ENCODE measurements around the gene TMEM238. TPM values are rescaled to one million over a fixed set of nuclear protein-coding genes. Genes with fewer than 3 reads are reported as not detected.
A peak's percentile ranks its signal among the peaks of the same experiment; 100 is the strongest.

Gene TMEM238
- total and polyA plus RNA-seq, 9 of the 15 experiments (the other 6 are each of a cell fraction or from before 2014, with no cell fraction given), result 0.18 to 5.1 (median 1.3) TPM; not detected in 4

DNA sequence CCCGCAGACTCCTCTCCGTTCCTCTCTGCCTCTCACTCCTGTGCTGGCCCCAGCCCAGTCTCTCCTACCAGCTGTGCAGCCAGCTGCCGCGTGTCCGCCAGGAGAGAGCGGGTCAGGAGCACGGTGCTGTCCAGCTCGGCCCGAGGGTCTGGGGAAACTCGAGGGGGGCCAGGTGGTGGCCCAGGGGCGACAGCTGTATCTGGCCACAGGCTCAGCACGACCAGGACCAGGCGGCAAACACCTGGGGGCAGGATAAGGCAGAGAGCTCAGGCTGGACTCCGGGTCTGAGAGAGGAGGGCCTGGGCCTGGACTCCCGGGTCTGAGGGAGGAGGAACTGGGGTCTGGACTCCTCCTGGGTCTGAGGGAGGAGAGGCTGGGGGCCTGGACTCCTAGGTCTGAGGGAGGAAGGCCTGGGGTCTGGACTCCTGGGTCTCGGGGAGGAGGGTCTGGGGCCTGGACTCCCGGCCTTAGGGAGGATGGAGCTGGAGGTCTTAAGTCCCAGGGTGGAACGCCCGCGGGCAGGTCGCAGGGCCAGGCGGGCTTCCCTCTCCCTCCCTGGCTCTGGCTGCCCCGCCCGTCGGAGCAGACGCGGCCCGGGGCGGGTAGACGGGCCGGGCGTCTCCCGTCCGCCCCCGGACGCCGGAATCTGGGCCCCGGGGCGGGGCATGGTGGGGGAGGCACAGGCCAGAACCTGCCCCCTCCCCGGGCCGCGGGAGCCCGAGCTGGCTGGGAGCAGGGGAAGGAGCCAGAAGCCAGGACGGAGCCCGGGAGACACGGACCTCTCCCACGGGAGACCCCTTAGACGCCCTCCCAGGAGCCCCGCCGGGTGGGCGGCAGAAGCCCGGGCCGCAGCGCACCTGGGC is 15.2 kb downstream of the TMEM238 start (continued):
- TF ChIP-seq TEAD4 (IDR thresholded peaks at IDR 0.05; ENCODE audit: low read length) (peak; percentile 35; the same call in 1 of the 2 replicates), TEAD4 (CRISPR knock-in tag; IDR thresholded peaks at IDR 0.05; ENCODE audit: borderline replicate concordance) (no peak), TRIM25 (IDR thresholded peaks at IDR 0.05; ENCODE audit: borderline replicate concordance) (no peak), KLF13 (tag; IDR thresholded peaks at IDR 0.05; ENCODE audit: borderline replicate concordance, low read depth) (no peak), GTF2F1 (IDR thresholded peaks at IDR 0.05; ENCODE audit: low read depth, low read length) (no peak), NRF1 (conservative IDR thresholded peaks at IDR 0.05 in 1 of 2, IDR thresholded peaks at IDR 0.05 in 1 of 2) (0 out of 4 replicates have a peak, but pooled peaks of 1 of the 2 experiments have one; percentile 17), STAT5A (IDR thresholded peaks at IDR 0.05; ENCODE audit: borderline replicate concordance, low read length) (no peak), ZBTB7A (IDR thresholded peaks at IDR 0.05; ENCODE audit: borderline replicate concordance, control insufficient read depth, low read depth, low read length) (peak; percentile 74), CHD4 (IDR thresholded peaks at IDR 0.05; ENCODE audit: insufficient read depth, insufficient replicate concordance, low read depth, low read length, poor library complexity, severe bottlenecking) (no peak), RBM34 (IDR thresholded peaks at IDR 0.05; ENCODE audit: borderline replicate concordance, insufficient read depth, low read length) (no peak), NCOA1 (IDR thresholded peaks at IDR 0.05; ENCODE audit: low read depth) (no peak), ZNF408 (CRISPR knock-in tag; IDR thresholded peaks at IDR 0.05; ENCODE audit: low read depth) (no peak), RFX7 (CRISPR knock-in tag; IDR thresholded peaks at IDR 0.05) (no peak), GABPA (tag; conservative IDR thresholded peaks at IDR 0.05; ENCODE audit: low read depth) (no peak), NEUROD1 (IDR thresholded peaks at IDR 0.05; ENCODE audit: borderline replicate concordance, low read depth, low read length, partially characterized antibody) (peak; percentile 29), DNMT1 (IDR thresholded peaks at IDR 0.05) (no peak), SMAD3 (CRISPR knock-in tag; conservative IDR thresholded peaks at IDR 0.05) (no peak), ZNF445 (CRISPR knock-in tag; IDR thresholded peaks at IDR 0.05; ENCODE audit: low read depth) (no peak), MTA1 (IDR thresholded peaks at IDR 0.05; ENCODE audit: borderline replicate concordance) (no peak), U2AF2 (optimal IDR thresholded peaks at IDR 0.05; ENCODE audit: low read depth, low read length) (no peak), CBFB (CRISPR knock-in tag; IDR thresholded peaks at IDR 0.05) (no peak), BMI1 (IDR thresholded peaks at IDR 0.05; ENCODE audit: low read length) (no peak), NR3C1 (CRISPR knock-in tag; IDR thresholded peaks at IDR 0.05) (no peak), ZNF347 (CRISPR knock-in tag; IDR thresholded peaks at IDR 0.05; ENCODE audit: low read depth) (no peak), NFRKB (IDR thresholded peaks at IDR 0.05; ENCODE audit: low read depth) (no peak), ETV5 (CRISPR knock-in tag; IDR thresholded peaks at IDR 0.05; ENCODE audit: low read depth) (no peak), PHB (CRISPR knock-in tag; IDR thresholded peaks at IDR 0.05) (no peak)
- TF ChIP-seq, protein P1, sequence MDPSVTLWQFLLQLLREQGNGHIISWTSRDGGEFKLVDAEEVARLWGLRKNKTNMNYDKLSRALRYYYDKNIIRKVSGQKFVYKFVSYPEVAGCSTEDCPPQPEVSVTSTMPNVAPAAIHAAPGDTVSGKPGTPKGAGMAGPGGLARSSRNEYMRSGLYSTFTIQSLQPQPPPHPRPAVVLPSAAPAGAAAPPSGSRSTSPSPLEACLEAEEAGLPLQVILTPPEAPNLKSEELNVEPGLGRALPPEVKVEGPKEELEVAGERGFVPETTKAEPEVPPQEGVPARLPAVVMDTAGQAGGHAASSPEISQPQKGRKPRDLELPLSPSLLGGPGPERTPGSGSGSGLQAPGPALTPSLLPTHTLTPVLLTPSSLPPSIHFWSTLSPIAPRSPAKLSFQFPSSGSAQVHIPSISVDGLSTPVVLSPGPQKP (CRISPR knock-in tag; IDR thresholded peaks at IDR 0.05), result no peak

All from K562 (cell line).